ENCODE measurements around the gene GPR150. TPM values are rescaled to one million over a fixed set of nuclear protein-coding genes. Genes with fewer than 3 reads are reported as not detected.
A peak's percentile ranks its signal among the peaks of the same experiment; 100 is the strongest.

Gene GPR150
- total RNA-seq, 1 donor from 2014 or later, result 0.26 TPM

GRCh38 chr5:95611396-95611795, 8.5 kb upstream of the GPR150 start:
- Mint-ChIP-seq H3K4me3 (no peak overlapping the region), H3K27ac (no peak overlapping the region), H3K9me3 (peaks cover 14% of the 10 kb centered on the region), H3K36me3 (ENCODE audit: low read depth) (peaks cover 10% of the 10 kb centered on the region), H3K27me3 (ENCODE audit: insufficient read depth) (no peaks in the 10 kb centered on the region), H3K4me1 (ENCODE audit: low read depth) (peaks cover 11% of the 10 kb centered on the region)
- intact Hi-C loops (cut with micrococcal nuclease), result no loop called here
- no peak for DNase-seq (ENCODE audit: low spot score)

- no peak for DNase-seq (ENCODE audit: low spot score)
- Mint-ChIP-seq H3K36me3 (ENCODE audit: low read depth) (peaks cover 11% of the 10 kb centered on the region), H3K4me3 (no peak overlapping the region), H3K9me3 (peaks cover 14% of the 10 kb centered on the region), H3K27ac (no peak overlapping the region), H3K4me1 (ENCODE audit: low read depth) (peaks cover 15% of the 10 kb centered on the region), H3K27me3 (ENCODE audit: insufficient read depth) (peaks cover 3% of the 10 kb centered on the region)
- intact Hi-C loops (cut with micrococcal nuclease), result no loop called here
Measured at GRCh38 chr5:95613514-95613913, 6.4 kb upstream of the GPR150 start.

DNA sequence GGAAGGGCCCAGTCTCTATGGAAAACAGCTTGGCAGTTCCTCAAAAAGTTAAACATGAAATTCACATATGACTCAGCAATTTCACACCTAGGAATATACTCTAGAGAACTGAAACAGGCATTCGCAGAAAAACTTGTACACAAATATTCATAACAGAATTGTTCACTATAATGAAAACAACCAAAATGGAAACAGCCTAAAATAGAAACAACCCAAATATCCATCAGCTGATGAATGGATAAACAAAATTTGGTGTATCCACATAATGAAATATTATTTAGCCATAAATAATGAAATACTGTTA, 4.8 kb upstream of the GPR150 start:
- Mint-ChIP-seq H3K9me3 (peaks cover 14% of the 10 kb centered on the region), H3K36me3 (ENCODE audit: low read depth) (peaks cover 13% of the 10 kb centered on the region), H3K4me3 (no peak overlapping the region), H3K27ac (no peak overlapping the region), H3K27me3 (ENCODE audit: insufficient read depth) (peaks cover 13% of the 10 kb centered on the region), H3K4me1 (ENCODE audit: low read depth) (peaks cover 31% of the 10 kb centered on the region)
- no peak for DNase-seq (ENCODE audit: low spot score)
- intact Hi-C loops (cut with micrococcal nuclease), result loop anchor here (1.0 kb wide), 2 partner anchors 24 to 60 kb away; partner anchors contain the start of gene ARSK

GRCh38 chr5:95617057-95617456, 2.8 kb upstream of the GPR150 start:
- no peak for DNase-seq (ENCODE audit: low spot score)
- peaks cover 17% of the 10 kb centered on the region for H3K27me3 Mint-ChIP-seq (ENCODE audit: insufficient read depth)
- H3K27ac Mint-ChIP-seq, result no peak overlapping the region
- H3K4me3 Mint-ChIP-seq, result no peak overlapping the region
- H3K36me3 Mint-ChIP-seq (ENCODE audit: low read depth), result peaks cover 13% of the 10 kb centered on the region
- intact Hi-C loops (cut with micrococcal nuclease), result no loop called here
- peaks cover 14% of the 10 kb centered on the region for H3K9me3 Mint-ChIP-seq
- peaks cover 39% of the 10 kb centered on the region for H3K4me1 Mint-ChIP-seq (ENCODE audit: low read depth)

DNA sequence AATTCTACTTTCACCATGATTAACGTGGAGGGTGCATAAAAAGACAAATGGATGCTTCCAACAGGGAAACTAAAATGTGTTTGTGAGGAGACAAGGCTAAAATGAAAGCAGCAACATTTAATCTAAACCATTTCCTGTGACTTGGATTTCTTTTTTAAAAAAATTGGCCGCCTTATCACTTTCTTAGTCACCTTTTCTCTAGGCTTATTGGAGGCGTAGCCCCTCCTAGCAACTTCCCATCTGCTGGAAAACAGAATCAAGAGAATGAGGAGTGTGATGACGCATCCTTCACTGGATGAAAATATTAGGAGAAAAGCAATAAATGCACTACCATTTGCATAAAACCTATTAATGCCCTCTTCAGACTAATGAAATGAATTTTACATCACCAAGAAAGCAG, 791 bp upstream of the GPR150 start:
- intact Hi-C loops (cut with micrococcal nuclease), result no loop called here
- peak overlapping the region; percentile 83 for H3K4me3 Mint-ChIP-seq
- peaks cover 20% of the 10 kb centered on the region for H3K27me3 Mint-ChIP-seq (ENCODE audit: insufficient read depth)
- no peaks in the 10 kb centered on the region for H3K9me3 Mint-ChIP-seq
- H3K27ac Mint-ChIP-seq, result no peak overlapping the region
- DNase-seq (ENCODE audit: low spot score), result no peak
- H3K4me1 Mint-ChIP-seq (ENCODE audit: low read depth), result peaks cover 47% of the 10 kb centered on the region
- H3K36me3 Mint-ChIP-seq (ENCODE audit: low read depth), result peaks cover 3% of the 10 kb centered on the region

DNA sequence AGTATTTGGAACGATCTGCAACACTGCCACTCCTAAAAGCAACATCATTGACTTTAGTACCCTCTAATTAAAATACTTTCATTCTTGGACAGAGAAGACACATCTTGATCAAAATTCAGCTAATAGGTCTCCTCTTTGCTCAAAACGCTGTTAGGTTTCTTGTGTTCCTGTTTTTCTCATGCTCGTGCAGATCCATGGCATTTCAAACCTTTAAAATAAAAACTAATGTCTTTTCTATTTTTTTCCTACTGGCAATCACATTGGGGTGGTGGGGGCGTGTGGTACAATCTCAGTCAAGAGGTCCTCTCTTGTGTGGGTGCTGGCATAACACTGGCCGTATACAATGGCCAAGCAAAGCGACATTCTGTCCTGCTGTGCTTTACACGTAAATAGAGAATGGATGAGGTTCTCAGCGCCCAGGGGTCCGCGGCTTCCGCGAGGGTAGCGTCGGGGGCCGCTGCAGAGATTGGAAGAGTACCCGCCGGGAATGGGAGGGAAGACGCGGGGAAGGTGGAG, 315 bp upstream of the GPR150 start:
- H3K4me1 Mint-ChIP-seq (ENCODE audit: low read depth), result peaks cover 45% of the 10 kb centered on the region
- peak overlapping the region; percentile 72 for H3K27ac Mint-ChIP-seq
- peaks cover 21% of the 10 kb centered on the region for H3K27me3 Mint-ChIP-seq (ENCODE audit: insufficient read depth)
- no peaks in the 10 kb centered on the region for H3K9me3 Mint-ChIP-seq
- H3K36me3 Mint-ChIP-seq (ENCODE audit: low read depth), result peaks cover 3% of the 10 kb centered on the region
- peak overlapping the region; percentile 83 for H3K4me3 Mint-ChIP-seq
- intact Hi-C loops (cut with micrococcal nuclease), result no loop called here
- DNase-seq (ENCODE audit: low spot score), result no peak

DNA sequence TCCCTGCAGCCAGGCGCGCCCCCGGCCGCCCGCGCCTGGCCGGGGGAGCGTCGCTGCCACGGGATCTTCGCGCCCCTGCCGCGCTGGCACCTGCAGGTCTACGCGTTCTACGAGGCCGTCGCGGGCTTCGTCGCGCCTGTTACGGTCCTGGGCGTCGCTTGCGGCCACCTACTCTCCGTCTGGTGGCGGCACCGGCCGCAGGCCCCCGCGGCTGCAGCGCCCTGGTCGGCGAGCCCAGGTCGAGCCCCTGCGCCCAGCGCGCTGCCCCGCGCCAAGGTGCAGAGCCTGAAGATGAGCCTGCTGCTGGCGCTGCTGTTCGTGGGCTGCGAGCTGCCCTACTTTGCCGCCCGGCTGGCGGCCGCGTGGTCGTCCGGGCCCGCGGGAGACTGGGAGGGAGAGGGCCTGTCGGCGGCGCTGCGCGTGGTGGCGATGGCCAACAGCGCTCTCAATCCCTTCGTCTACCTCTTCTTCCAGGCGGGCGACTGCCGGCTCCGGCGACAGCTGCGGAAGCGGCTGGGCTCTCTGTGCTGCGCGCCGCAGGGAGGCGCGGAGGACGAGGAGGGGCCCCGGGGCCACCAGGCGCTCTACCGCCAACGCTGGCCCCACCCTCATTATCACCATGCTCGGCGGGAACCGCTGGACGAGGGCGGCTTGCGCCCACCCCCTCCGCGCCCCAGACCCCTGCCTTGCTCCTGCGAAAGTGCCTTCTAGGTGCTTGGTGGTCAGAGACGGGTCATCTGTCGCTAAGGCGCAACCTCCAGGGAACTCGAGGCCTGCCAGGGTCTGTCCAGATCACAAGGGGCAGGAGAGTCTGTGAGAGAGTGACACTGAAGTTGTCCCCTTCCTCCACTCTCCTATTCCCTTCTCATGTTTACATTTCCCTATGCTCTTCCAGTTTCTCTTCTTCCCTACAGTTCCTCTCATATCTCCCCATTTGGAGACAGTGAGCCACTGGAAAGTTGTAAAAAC, 1.3 kb downstream of the GPR150 start:
- H3K4me1 Mint-ChIP-seq (ENCODE audit: low read depth), result peaks cover 35% of the 10 kb centered on the region
- no peaks in the 10 kb centered on the region for H3K9me3 Mint-ChIP-seq
- H3K4me3 Mint-ChIP-seq, result peak overlapping the region; percentile 77
- H3K36me3 Mint-ChIP-seq (ENCODE audit: low read depth), result peaks cover 3% of the 10 kb centered on the region
- intact Hi-C loops (cut with micrococcal nuclease), result loop anchor here (1.0 kb wide), 2 partner anchors 25 to 66 kb away; partner anchors contain the start of genes ARSK and RFESD
- H3K27ac Mint-ChIP-seq, result peak overlapping the region; percentile 84
- peaks cover 26% of the 10 kb centered on the region for H3K27me3 Mint-ChIP-seq (ENCODE audit: insufficient read depth)
- DNase-seq (ENCODE audit: low spot score), result peak; percentile 21

DNA sequence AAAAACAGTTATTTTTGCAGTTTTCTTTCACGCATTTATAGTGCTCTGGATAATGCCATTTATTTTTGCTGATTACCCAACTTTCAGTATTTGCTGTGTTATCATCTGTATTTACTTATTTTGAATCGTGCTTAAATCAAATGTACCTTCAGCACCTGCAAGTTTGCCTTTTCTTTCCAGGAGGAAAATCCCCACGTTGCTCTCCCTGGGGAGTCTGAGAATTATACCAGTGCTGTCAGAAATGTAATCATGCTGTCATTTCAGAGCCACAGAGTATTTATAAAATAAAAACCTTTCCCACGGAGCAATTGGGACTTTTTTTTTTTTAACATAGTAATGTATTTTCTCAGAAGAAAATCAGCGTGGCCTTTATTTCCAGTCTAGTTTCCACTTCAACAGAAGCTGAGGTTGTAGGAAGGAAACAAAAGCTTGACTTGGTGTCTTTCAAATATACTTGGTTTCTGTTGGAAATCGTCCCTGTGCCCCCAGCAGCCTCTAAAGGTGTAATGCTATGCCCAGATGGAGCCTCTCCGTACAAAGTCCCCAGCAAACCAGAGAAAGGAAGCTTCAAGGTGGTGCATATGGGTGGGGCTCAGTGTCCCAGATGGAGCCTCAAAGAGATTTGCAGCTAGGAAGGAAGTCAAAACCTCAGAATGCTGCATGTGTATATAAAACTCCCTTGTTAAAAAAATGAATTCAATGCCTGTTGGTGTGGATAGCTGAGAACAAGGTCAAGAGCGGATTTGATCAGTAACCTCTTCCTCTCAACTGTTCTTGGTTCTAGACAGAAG, 2.1 kb downstream of the GPR150 start:
- Mint-ChIP-seq H3K4me3 (peak overlapping the region; percentile 77), H3K36me3 (ENCODE audit: low read depth) (peaks cover 3% of the 10 kb centered on the region), H3K9me3 (no peaks in the 10 kb centered on the region), H3K27me3 (ENCODE audit: insufficient read depth) (peaks cover 28% of the 10 kb centered on the region), H3K27ac (peak overlapping the region; percentile 84), H3K4me1 (ENCODE audit: low read depth) (peaks cover 35% of the 10 kb centered on the region)
- peak; percentile 17 for DNase-seq (ENCODE audit: low spot score)
- intact Hi-C loops (cut with micrococcal nuclease), result loop anchor here (1.0 kb wide), 3 partner anchors 10 to 67 kb away; partner anchors contain the start of genes ARSK and RFESD

- H3K4me1 Mint-ChIP-seq (ENCODE audit: low read depth), result peaks cover 29% of the 10 kb centered on the region
- H3K27ac Mint-ChIP-seq, result no peak overlapping the region
- intact Hi-C loops (cut with micrococcal nuclease), result no loop called here
- H3K9me3 Mint-ChIP-seq, result no peaks in the 10 kb centered on the region
- no peak overlapping the region for H3K4me3 Mint-ChIP-seq
- peaks cover under 1% of the 10 kb centered on the region for H3K36me3 Mint-ChIP-seq (ENCODE audit: low read depth)
- peaks cover 24% of the 10 kb centered on the region for H3K27me3 Mint-ChIP-seq (ENCODE audit: insufficient read depth)
- DNase-seq (ENCODE audit: low spot score), result no peak
Measured at GRCh38 chr5:95623706-95624105, 3.8 kb downstream of the GPR150 start.

DNA sequence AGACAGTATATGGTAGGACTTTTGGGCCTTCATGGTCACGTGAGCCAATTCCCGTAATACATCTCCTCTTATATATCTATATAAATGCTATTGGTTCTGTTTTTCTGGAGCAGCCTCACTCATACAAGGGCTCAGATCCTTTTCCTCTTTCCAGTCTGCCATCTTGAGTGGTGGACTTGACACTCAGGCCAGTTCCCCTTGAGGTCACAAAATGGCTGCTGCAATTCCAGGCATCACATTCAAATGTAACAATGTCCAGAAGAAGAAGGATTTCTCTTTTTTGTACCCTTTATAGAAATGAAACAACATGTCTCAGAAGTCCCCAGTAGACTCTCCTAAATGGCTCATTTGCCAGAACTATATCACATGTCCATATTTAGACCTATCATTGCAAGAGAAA, 4.5 kb downstream of the GPR150 start:
- intact Hi-C loops (cut with micrococcal nuclease), result no loop called here
- Mint-ChIP-seq H3K36me3 (ENCODE audit: low read depth) (no peaks in the 10 kb centered on the region), H3K4me1 (ENCODE audit: low read depth) (peaks cover 23% of the 10 kb centered on the region), H3K4me3 (no peak overlapping the region), H3K9me3 (no peaks in the 10 kb centered on the region), H3K27me3 (ENCODE audit: insufficient read depth) (peaks cover 20% of the 10 kb centered on the region), H3K27ac (no peak overlapping the region)
- DNase-seq (ENCODE audit: low spot score), result no peak

DNA sequence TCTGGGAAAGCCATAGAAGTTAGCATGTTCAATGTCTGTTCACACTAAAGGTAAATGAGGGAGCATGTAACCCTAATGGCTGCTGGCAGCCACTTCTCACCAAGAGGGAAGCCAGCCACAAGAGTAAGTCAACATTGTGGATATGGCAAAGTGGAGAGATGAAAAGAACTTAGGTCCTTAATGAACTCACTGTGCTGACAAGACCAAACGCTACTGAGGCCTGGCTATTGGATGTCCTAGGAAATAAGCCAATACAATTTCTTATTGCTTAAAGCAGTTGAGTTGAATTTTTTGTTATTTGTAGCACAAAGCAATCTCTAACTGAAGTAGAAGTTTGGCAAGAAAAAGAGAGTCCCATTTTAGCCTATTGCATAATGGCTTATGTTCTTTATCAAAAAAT, 6.8 kb downstream of the GPR150 start:
- intact Hi-C loops (cut with micrococcal nuclease), result no loop called here
- Mint-ChIP-seq H3K36me3 (ENCODE audit: low read depth) (peaks cover 2% of the 10 kb centered on the region), H3K9me3 (peaks cover 7% of the 10 kb centered on the region), H3K27ac (no peak overlapping the region), H3K4me1 (ENCODE audit: low read depth) (peaks cover 16% of the 10 kb centered on the region), H3K27me3 (ENCODE audit: insufficient read depth) (peaks cover 12% of the 10 kb centered on the region), H3K4me3 (no peak overlapping the region)
- no peak for DNase-seq (ENCODE audit: low spot score)

DNA sequence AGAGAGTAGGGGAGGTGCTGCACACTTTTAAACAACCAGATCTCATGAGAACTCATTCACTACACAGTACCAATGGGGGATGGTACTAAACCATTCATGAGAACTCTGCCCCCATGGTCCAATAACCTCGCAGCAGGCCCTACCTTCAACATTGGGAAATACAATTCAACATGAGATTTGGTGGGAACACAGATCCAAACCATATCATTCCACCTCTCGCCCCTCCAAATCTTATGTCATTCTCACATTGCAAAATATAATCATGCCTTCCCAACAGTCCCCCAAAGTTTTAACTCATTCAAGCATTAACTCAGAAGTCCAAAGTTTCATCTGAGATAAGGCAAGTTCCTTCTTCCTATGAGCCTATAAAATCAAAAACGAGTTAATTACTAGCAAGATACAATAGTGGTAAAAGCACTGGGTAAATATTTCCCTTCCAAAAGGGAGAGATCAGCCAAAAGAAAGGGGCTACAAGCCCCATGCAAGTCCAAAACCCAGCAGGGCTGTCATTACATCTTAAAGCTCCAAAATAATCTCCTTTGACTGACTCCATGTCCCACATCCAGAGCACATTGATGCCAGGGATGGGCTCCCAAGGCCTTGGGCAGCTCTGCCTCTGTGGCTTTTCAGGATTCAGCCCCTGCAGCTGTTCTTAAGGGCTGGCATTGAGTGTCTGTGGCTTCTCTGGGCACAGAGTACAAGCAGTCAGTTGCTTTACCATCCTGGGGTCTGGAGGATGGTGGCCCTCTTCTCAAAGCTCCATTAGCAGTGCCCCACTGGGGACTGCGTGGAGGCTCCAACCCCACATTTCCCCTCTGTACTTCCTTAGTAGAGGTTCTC, 8.3 kb downstream of the GPR150 start:
- Mint-ChIP-seq H3K9me3 (peaks cover 19% of the 10 kb centered on the region), H3K27me3 (ENCODE audit: insufficient read depth) (peaks cover 11% of the 10 kb centered on the region), H3K36me3 (ENCODE audit: low read depth) (peaks cover 10% of the 10 kb centered on the region), H3K27ac (no peak overlapping the region), H3K4me3 (no peak overlapping the region), H3K4me1 (ENCODE audit: low read depth) (peaks cover 13% of the 10 kb centered on the region)
- no peak for DNase-seq (ENCODE audit: low spot score)
- intact Hi-C loops (cut with micrococcal nuclease), result no loop called here
